Testis (tissue), 2 donors: ENCODE results near the gene DAP.
"Not testable (repeated sequence)": the region's sequence is repeated elsewhere in the genome, so short reads cannot be mapped to it uniquely, and the experiment has no call there.

ENCODE experiments used
- CTCF ChIP-seq, 3 experiments: fragments of 450-650 bp in 2 of 3; fragments of 200-600 bp in 1 of 3; sonication (generic) in 1 of 3; IDR thresholded peaks; one replicate each; pipeline ENCODE4 v1.5.1; 2016 to 2019; ENCODE audit warnings: antibody characterized with exemption in 3 of 3, mild to moderate bottlenecking in 2 of 3, moderate library complexity in 1 of 3
- POLR2A ChIP-seq: fragments of 450-650 bp; IDR thresholded peaks from one replicate; pipeline ENCODE4 v1.6.1; 2017; ENCODE audit warnings: antibody characterized with exemption, mild to moderate bottlenecking, moderate library complexity

DNA sequence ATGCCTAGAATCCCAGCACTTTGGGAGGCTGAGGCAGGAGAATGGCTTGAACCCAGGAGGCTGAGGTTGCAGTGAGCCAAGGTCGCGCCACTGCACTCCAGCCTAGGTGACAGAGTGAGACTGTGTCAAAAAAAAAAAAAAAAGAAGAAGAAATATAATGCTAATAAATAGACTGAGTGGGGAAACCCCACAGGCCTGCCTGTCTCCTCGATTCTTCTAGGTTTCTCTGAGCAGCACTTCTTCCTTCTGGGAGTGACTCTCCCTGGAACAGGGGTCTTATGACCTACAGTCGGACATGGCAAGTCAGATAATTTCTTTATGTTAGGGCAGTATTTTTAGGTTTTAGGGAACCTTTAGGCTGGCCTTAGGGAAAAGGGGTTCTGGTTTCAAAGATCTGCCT, 130.3 kb downstream of the DAP start:
- not testable (repeated sequence) for TF ChIP-seq CTCF (IDR thresholded peaks at IDR 0.05); POLR2A
